IMR-90 (cell line): Measurements from ENCODE around the gene CASP8AP2. TPM values are rescaled to one million over a fixed set of nuclear protein-coding genes. Genes with fewer than 3 reads are reported as not detected.

Experiments
- ATAC-seq: fragments of 200-7000 bp; cut with Tn5 transposase; 2 replicates; pipeline ENCODE4 v1.9.1; 2020; ENCODE audit warnings: low read depth, mild to moderate bottlenecking, moderate library complexity
- BruUV-seq: library from RNA; stranded (reverse); fragments of 400-500 nt; replicated peaks from 2 replicates; lab custom pipeline; 2021; lab: Mats Ljungman, UMichigan
- CTCF ChIA-PET: fragments of 300-600 bp; formaldehyde crosslinking; extraction: SDS; loops from one replicate; lab custom pipeline; 2021; ENCODE audit warnings: antibody characterized with exemption; lab: Yijun Ruan, JAX
- POLR2A ChIA-PET: fragments of 300-600 bp; sonication (Branson Sonifier 250); formaldehyde crosslinking; loops from one replicate; lab custom pipeline; 2022; ENCODE audit warnings: antibody characterized with exemption; ENCODE audit not compliant: unreplicated experiment; lab: Charles Lee
- DNase-seq: peaks from one replicate; pipeline ENCODE4 v3.0.0; 2013
- H2AFZ ChIP-seq: replicated peaks from 2 replicates; pipeline ENCODE3; 2013; ENCODE audit warnings: low read length, mild to moderate bottlenecking; ENCODE audit not compliant: poor library complexity
- H2AK5ac ChIP-seq: 2 replicates; pipeline ENCODE4 v1.6.1; 2013; ENCODE audit warnings: low read depth, low read length, inconsistent platforms
- H2AK9ac ChIP-seq: replicated peaks from 2 replicates; pipeline ENCODE3; 2013; ENCODE audit warnings: mild to moderate bottlenecking, low read depth, low read length, moderate library complexity; ENCODE audit not compliant: poor library complexity
- H2BK120ac ChIP-seq: 2 replicates; pipeline ENCODE4 v1.6.1; 2013; ENCODE audit warnings: low read depth, low read length, inconsistent platforms
- H2BK15ac ChIP-seq: 3 replicates; pipeline ENCODE4 v1.6.1; 2013; ENCODE audit warnings: low read depth, low read length, inconsistent platforms
- H2BK20ac ChIP-seq: 2 replicates; pipeline ENCODE4 v1.6.1; 2013; ENCODE audit warnings: low read depth, mild to moderate bottlenecking, inconsistent platforms, low read length, moderate library complexity
- H2BK5ac ChIP-seq: 2 replicates; pipeline ENCODE4 v1.6.1; 2013; ENCODE audit warnings: mild to moderate bottlenecking, low read depth, low read length, inconsistent platforms; ENCODE audit not compliant: poor library complexity, severe bottlenecking
- H3K14ac ChIP-seq: replicated peaks from 2 replicates; pipeline ENCODE4 v1.6.1; 2013; ENCODE audit warnings: low read depth, low read length, inconsistent platforms
- H3K18ac ChIP-seq: 2 replicates; pipeline ENCODE4 v1.6.1; 2013; ENCODE audit warnings: low read depth, low read length, control low read depth
- H3K23ac ChIP-seq: 2 replicates; pipeline ENCODE4 v1.6.1; 2013; ENCODE audit warnings: low read depth, low read length, inconsistent platforms
- H3K27ac ChIP-seq: 2 replicates; pipeline ENCODE4 v1.5.1; 2013; ENCODE audit warnings: mild to moderate bottlenecking, control low read depth, low read length; ENCODE audit not compliant: insufficient read depth
- H3K27me3 ChIP-seq: 2 replicates; pipeline ENCODE4 v1.6.1; 2013; ENCODE audit warnings: low read length; ENCODE audit not compliant: control insufficient read depth, insufficient read depth
- H3K36me3 ChIP-seq: 2 replicates; pipeline ENCODE4 v1.6.1; 2013; ENCODE audit warnings: low read length, mixed read lengths; ENCODE audit not compliant: control insufficient read depth, insufficient read depth
- H3K4ac ChIP-seq: 2 replicates; pipeline ENCODE4 v1.6.1; 2013; ENCODE audit warnings: low read depth, low read length, inconsistent platforms
- H3K4me1 ChIP-seq: 2 replicates; pipeline ENCODE4 v1.6.1; 2013; ENCODE audit warnings: low read length, mixed read lengths; ENCODE audit not compliant: control insufficient read depth, insufficient read depth
- H3K4me2 ChIP-seq: 2 replicates; pipeline ENCODE4 v1.6.1; 2013; ENCODE audit warnings: low read depth, mild to moderate bottlenecking, control low read depth, low read length, moderate library complexity
- H3K4me3 ChIP-seq: 2 replicates; pipeline ENCODE4 v1.5.1; 2013; ENCODE audit warnings: low read depth, mild to moderate bottlenecking, control low read depth, low read length, moderate library complexity; ENCODE audit not compliant: insufficient read depth
- H3K56ac ChIP-seq: 2 replicates; pipeline ENCODE4 v1.6.1; 2013; ENCODE audit warnings: low read length, inconsistent platforms; ENCODE audit not compliant: insufficient read depth; ENCODE audit errors: extremely low read depth
- H3K79me1 ChIP-seq, 2 experiments: 2 replicates each; pipeline ENCODE4 v1.6.1; 2013; ENCODE audit warnings: low read length in 2 of 2, inconsistent platforms in 1 of 2, low read depth in 1 of 2
- H3K9ac ChIP-seq: 2 replicates; pipeline ENCODE4 v1.6.1; 2013; ENCODE audit warnings: low read depth, low read length, control low read depth
- H3K9me1 ChIP-seq: 2 replicates; pipeline ENCODE4 v1.6.1; 2013; ENCODE audit warnings: low read length, inconsistent platforms; ENCODE audit not compliant: insufficient read depth
- H3K9me3 ChIP-seq: 2 replicates; pipeline ENCODE4 v1.6.1; 2013; ENCODE audit warnings: low read length; ENCODE audit not compliant: control insufficient read depth, insufficient read depth
- H4K20me1 ChIP-seq: 2 replicates; pipeline ENCODE4 v1.6.1; 2013; ENCODE audit warnings: low read length, inconsistent platforms; ENCODE audit not compliant: insufficient read depth
- H4K5ac ChIP-seq: 2 replicates; pipeline ENCODE4 v1.6.1; 2013; ENCODE audit warnings: mild to moderate bottlenecking, low read depth, low read length, control low read depth
- H4K8ac ChIP-seq, 2 experiments: 2 replicates each; pipeline ENCODE4 v1.6.1; 2013; ENCODE audit warnings: low read depth in 2 of 2, low read length in 2 of 2, control low read depth in 1 of 2, inconsistent platforms in 1 of 2
- H4K91ac ChIP-seq: 2 replicates; pipeline ENCODE4 v1.6.1; 2013; ENCODE audit warnings: low read depth, low read length, inconsistent platforms; ENCODE audit not compliant: insufficient read depth
- BHLHE40 ChIP-seq: fragments of 150-350 bp; IDR thresholded peaks from 2 replicates; pipeline ENCODE4 v1.6.1; 2016; ENCODE audit warnings: mild to moderate bottlenecking, low read depth, low read length
- CEBPB ChIP-seq: IDR thresholded peaks from 2 replicates; pipeline ENCODE4 v1.6.1; 2012; ENCODE audit warnings: low read depth, low read length, improper control_type of control experiment
- CHD1 ChIP-seq: IDR thresholded peaks from 2 replicates; pipeline ENCODE4 v1.6.1; 2012; ENCODE audit warnings: low read depth, low read length, improper control_type of control experiment
- FOS ChIP-seq: fragments of 150-350 bp; IDR thresholded peaks from 2 replicates; pipeline ENCODE4 v1.6.1; 2016; ENCODE audit warnings: low read depth, low read length
- MAFK ChIP-seq: IDR thresholded peaks from 2 replicates; pipeline ENCODE4 v1.6.1; 2012; ENCODE audit warnings: low read depth, low read length, improper control_type of control experiment
- MAZ ChIP-seq: IDR thresholded peaks from 2 replicates; pipeline ENCODE4 v1.6.1; 2012; ENCODE audit warnings: low read depth, mild to moderate bottlenecking, low read length, improper control_type of control experiment, moderate library complexity, borderline replicate concordance
- MXI1 ChIP-seq: IDR thresholded peaks from 2 replicates; pipeline ENCODE4 v1.6.1; 2012; ENCODE audit warnings: low read depth, mild to moderate bottlenecking, low read length, moderate library complexity, borderline replicate concordance
- NFE2L2 ChIP-seq: fragments of 150-350 bp; IDR thresholded peaks from 2 replicates; pipeline ENCODE4 v1.6.1; 2016; ENCODE audit warnings: low read depth, mild to moderate bottlenecking, low read length
- POLR2A ChIP-seq: IDR thresholded peaks from 2 replicates; pipeline ENCODE4 v1.6.1; 2012; ENCODE audit warnings: mild to moderate bottlenecking, low read depth, low read length
- RAD21 ChIP-seq: IDR thresholded peaks from 2 replicates; pipeline ENCODE4 v1.6.1; 2012; ENCODE audit warnings: low read length, improper control_type of control experiment
- RCOR1 ChIP-seq: IDR thresholded peaks from 2 replicates; pipeline ENCODE4 v1.6.1; 2012; ENCODE audit warnings: mild to moderate bottlenecking, low read length, improper control_type of control experiment; ENCODE audit not compliant: insufficient replicate concordance
- RFX5 ChIP-seq: IDR thresholded peaks from 2 replicates; pipeline ENCODE4 v1.8.0; 2012; ENCODE audit warnings: low read depth, mild to moderate bottlenecking, low read length, moderate library complexity
- SMC3 ChIP-seq: fragments of 150-350 bp; IDR thresholded peaks from 2 replicates; pipeline ENCODE4 v1.6.1; 2016; ENCODE audit warnings: low read depth, mild to moderate bottlenecking, antibody characterized with exemption, low read length, moderate library complexity
- WGBS, 2 experiments: methylation state at CpG; one replicate each; pipeline versions ENCODE4 v1.1.5 to v1.1.7; 2013; ENCODE audit warnings: missing lambda C conversion rate in 2 of 2; ENCODE audit not compliant: insufficient read length in 1 of 2; ENCODE audit errors: extremely low coverage in 2 of 2; 5-methylcytosine and 5-hydroxymethylcytosine counted together
- dilution Hi-C: fragments of 300-500 bp; cut with HindIII; formaldehyde crosslinking; loops from one replicate; pipeline ENCODE4 v1.14.3; 2018; ENCODE audit warnings: low sequenced_read_pairs; ENCODE audit not compliant: unreplicated experiment
- in situ Hi-C: fragments of 300-500 bp; cut with MboI; formaldehyde crosslinking; loops from 3 replicates; pipeline ENCODE4 v1.14.3; 2019; ENCODE audit warnings: low sequenced_read_pairs, inconsistent platforms, mixed read lengths
- intact Hi-C: fragments of 100-400 bp; cut with micrococcal nuclease; formaldehyde crosslinking; loops from 2 replicates; pipeline ENCODE4 v1.10.0; 2022
- polyA plus RNA-seq, 3 experiments: library from polyadenylated mRNA; depleted of rRNA; stranded (reverse); fragments of >200 nt; gene quantifications; 2 replicates each; pipeline ENCODE4 v1.2.3, GENCODE V29; 2012; ENCODE audit warnings: low replicate concordance in 1 of 3
- total RNA-seq: library from RNA; depleted of rRNA; stranded (reverse); fragments of >200 nt; gene quantifications from 2 replicates; pipeline ENCODE4 v1.2.3, GENCODE V29; 2012
- TF ChIP-seq, protein P1 (sequence below): fragments of 150-350 bp; IDR thresholded peaks from 2 replicates; pipeline ENCODE4 v1.6.1; 2017; ENCODE audit warnings: mild to moderate bottlenecking, antibody characterized with exemption, low read length, low read depth
- TF ChIP-seq, protein P2 (sequence below): conservative IDR thresholded peaks from 2 replicates; pipeline ENCODE4 v1.5.1; 2012; ENCODE audit warnings: mild to moderate bottlenecking, low read depth, low read length, improper control_type of control experiment
- TF ChIP-seq, protein P3 (sequence below): fragments of 150-350 bp; IDR thresholded peaks from 2 replicates; pipeline ENCODE4 v1.6.1; 2016; ENCODE audit warnings: low read depth, mild to moderate bottlenecking, low read length, moderate library complexity, borderline replicate concordance

Gene CASP8AP2
- total and polyA plus RNA-seq, 2 of the 4 experiments (the other 2 are of a cell fraction) = 5.0 to 11.1 TPM

DNA sequence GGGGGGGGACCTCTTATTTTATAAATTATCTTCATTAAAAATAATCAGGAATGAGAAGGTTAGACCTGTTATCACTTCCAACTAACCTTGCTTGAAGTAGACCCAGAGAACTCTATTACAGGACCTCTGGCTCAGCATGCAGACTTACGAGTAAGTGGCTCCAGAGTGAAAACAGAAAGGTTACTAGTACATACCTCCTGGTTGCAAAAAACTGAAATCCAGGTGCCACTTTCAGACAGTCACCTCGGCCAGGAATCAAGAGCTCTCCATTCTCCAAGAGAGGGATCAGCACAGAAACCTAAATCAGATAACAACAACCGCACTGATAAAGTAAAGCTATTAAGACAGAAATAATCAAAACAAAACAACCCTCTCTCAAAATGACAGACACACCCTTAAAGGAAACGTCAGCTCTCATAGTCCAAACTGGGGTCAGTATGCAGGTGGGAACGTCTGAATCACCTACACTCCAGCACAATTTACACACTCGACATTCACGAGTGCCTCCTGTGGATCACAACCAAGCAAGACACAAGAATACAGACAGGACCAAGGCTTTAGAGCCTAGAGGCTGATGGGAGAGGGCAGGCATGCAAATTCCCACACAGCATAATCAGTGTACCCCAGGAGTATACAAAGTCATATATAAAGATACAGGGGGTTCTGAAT, 41.9 kb upstream of the CASP8AP2 start:
- WGBS, 2 experiments = 86% methylated on average over 1 of the region's 7 CpGs; no CpG with 5 or more reads in 1 of the 2 experiments
- TF ChIP-seq MAFK (no peak), MXI1 (no peak), RAD21 (no peak), CHD1 (no peak), MAZ (no peak), POLR2A (no peak), SMC3 (no peak), RFX5 (no peak), FOS (no peak), RCOR1 (no peak), NFE2L2 (no peak), CEBPB (no peak), BHLHE40 (no peak)
- TF ChIP-seq, protein P1, sequence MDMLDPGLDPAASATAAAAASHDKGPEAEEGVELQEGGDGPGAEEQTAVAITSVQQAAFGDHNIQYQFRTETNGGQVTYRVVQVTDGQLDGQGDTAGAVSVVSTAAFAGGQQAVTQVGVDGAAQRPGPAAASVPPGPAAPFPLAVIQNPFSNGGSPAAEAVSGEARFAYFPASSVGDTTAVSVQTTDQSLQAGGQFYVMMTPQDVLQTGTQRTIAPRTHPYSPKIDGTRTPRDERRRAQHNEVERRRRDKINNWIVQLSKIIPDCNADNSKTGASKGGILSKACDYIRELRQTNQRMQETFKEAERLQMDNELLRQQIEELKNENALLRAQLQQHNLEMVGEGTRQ = no peak
- TF ChIP-seq, protein P2, sequence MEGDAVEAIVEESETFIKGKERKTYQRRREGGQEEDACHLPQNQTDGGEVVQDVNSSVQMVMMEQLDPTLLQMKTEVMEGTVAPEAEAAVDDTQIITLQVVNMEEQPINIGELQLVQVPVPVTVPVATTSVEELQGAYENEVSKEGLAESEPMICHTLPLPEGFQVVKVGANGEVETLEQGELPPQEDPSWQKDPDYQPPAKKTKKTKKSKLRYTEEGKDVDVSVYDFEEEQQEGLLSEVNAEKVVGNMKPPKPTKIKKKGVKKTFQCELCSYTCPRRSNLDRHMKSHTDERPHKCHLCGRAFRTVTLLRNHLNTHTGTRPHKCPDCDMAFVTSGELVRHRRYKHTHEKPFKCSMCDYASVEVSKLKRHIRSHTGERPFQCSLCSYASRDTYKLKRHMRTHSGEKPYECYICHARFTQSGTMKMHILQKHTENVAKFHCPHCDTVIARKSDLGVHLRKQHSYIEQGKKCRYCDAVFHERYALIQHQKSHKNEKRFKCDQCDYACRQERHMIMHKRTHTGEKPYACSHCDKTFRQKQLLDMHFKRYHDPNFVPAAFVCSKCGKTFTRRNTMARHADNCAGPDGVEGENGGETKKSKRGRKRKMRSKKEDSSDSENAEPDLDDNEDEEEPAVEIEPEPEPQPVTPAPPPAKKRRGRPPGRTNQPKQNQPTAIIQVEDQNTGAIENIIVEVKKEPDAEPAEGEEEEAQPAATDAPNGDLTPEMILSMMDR = no peak
- TF ChIP-seq, protein P3, sequence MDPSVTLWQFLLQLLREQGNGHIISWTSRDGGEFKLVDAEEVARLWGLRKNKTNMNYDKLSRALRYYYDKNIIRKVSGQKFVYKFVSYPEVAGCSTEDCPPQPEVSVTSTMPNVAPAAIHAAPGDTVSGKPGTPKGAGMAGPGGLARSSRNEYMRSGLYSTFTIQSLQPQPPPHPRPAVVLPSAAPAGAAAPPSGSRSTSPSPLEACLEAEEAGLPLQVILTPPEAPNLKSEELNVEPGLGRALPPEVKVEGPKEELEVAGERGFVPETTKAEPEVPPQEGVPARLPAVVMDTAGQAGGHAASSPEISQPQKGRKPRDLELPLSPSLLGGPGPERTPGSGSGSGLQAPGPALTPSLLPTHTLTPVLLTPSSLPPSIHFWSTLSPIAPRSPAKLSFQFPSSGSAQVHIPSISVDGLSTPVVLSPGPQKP = no peak

More for the DNA sequence above, 41.9 kb upstream of the CASP8AP2 start:
- H3K4ac ChIP-seq = no peak overlapping the region
- CTCF ChIA-PET = interaction anchor here (0.6 kb wide), 1 partner anchor 704 kb away, joined by 3 read pairs; no protein-coding TSS in a partner anchor
- H3K18ac ChIP-seq = no peak overlapping the region
- no peaks in the 10 kb centered on the region for H3K4me1 ChIP-seq
- POLR2A ChIA-PET = no interaction called here
- H4K5ac ChIP-seq = no peak overlapping the region
- no peak overlapping the region for H3K56ac ChIP-seq
- H3K4me2 ChIP-seq = no peak overlapping the region
- H3K27ac ChIP-seq = no peak overlapping the region
- no peak overlapping the region for H2BK20ac ChIP-seq
- no peaks in the 10 kb centered on the region for H3K9me1 ChIP-seq
- H2AK5ac ChIP-seq = no peak overlapping the region
- no peak overlapping the region for H2BK120ac ChIP-seq
- H3K14ac ChIP-seq = no peak overlapping the region
- no peak overlapping the region for H2BK5ac ChIP-seq
- H3K79me1 ChIP-seq = no peaks in the 10 kb centered on the region
- DNase-seq (no peak), ATAC-seq (no peak)
- H4K20me1 ChIP-seq = no peaks in the 10 kb centered on the region
- intact Hi-C loops = no loop called here
- H3K9ac ChIP-seq = no peak overlapping the region
- no peak overlapping the region for H3K23ac ChIP-seq
- H2BK15ac ChIP-seq = no peak overlapping the region
- H3K36me3 ChIP-seq = peaks cover 16% of the 10 kb centered on the region
- H3K4me3 ChIP-seq = no peak overlapping the region
- dilution Hi-C loops = no loop called here
- in situ Hi-C loops = no loop called here
- no peaks in the 10 kb centered on the region for H3K27me3 ChIP-seq
- H2AK9ac ChIP-seq = no peak overlapping the region
- H3K9me3 ChIP-seq = no peaks in the 10 kb centered on the region
- no TSS peak for BruUV-seq
- no peak overlapping the region for H2AFZ ChIP-seq
- H4K91ac ChIP-seq = no peak overlapping the region
- no peak overlapping the region for H4K8ac ChIP-seq
